GM12872 (cell line): ENCODE results near the gene RGS4.

Source experiments
- TF ChIP-seq, protein P1 (sequence below): IDR thresholded peaks from 3 replicates; pipeline ENCODE4 v1.5.1; 2011; ENCODE audit warnings: low read depth, mild to moderate bottlenecking, low read length, moderate library complexity; ENCODE audit not compliant: insufficient read depth

Gene RGS4

DNA sequence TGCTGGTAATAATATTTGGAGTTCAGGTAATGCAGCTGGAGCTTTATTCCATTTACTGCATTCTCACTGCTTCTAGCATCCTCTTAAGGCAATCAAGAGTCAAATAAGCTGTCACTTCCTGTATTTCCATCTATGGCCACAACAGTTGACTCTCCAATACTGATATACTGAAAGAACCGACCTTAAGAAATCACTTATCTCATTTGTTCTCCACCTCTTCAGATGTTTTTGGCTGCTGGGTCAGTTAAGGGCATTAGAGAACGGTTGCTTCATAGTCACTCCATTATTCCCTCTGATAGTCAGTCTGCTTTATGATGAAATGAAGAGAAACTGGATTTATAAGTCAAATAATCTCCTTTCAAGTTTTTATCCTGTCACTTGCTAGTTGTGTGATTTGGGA is 14.2 kb upstream of the RGS4 start:
- TF ChIP-seq, protein P1, sequence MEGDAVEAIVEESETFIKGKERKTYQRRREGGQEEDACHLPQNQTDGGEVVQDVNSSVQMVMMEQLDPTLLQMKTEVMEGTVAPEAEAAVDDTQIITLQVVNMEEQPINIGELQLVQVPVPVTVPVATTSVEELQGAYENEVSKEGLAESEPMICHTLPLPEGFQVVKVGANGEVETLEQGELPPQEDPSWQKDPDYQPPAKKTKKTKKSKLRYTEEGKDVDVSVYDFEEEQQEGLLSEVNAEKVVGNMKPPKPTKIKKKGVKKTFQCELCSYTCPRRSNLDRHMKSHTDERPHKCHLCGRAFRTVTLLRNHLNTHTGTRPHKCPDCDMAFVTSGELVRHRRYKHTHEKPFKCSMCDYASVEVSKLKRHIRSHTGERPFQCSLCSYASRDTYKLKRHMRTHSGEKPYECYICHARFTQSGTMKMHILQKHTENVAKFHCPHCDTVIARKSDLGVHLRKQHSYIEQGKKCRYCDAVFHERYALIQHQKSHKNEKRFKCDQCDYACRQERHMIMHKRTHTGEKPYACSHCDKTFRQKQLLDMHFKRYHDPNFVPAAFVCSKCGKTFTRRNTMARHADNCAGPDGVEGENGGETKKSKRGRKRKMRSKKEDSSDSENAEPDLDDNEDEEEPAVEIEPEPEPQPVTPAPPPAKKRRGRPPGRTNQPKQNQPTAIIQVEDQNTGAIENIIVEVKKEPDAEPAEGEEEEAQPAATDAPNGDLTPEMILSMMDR: no peak

DNA sequence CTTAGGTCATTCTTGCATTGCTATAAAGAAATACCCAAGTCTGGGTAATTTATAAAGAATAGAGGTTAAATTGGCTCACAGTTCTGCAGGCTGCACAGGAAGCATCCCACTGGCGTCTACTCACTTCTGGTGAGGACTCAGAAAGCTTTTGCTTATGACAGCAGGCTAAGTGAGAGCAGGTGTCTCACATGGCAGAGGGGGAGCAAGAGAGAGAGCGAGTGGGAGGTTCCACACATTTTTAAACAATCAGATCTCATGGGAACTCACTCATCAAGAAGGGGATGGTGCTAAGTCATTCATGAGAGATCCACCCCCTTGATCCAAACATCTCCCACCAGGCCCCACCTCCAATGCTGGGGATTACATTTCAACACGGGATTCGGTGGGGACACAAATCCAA is 13.6 kb upstream of the RGS4 start:
- TF ChIP-seq, protein P1: no peak

DNA sequence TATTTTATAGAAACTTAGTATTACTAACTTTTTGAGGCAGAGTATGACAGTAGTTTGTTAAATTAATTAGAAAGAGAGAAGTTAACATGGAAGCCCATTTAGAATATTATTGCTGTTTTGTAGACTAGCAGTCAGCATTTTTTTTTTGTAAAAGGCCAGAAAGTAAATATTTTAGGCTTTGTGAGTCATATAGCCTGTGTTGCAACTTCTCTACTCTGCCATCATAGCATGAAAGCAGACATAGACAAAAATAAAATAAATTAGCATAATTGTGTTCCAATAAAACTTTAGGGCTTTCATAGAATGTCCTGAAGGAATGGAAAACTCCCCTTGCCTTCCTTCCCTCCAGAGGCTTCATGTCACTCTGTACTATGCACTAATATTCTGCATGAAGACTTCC is 12.3 kb upstream of the RGS4 start:
- TF ChIP-seq, protein P1: no peak

DNA sequence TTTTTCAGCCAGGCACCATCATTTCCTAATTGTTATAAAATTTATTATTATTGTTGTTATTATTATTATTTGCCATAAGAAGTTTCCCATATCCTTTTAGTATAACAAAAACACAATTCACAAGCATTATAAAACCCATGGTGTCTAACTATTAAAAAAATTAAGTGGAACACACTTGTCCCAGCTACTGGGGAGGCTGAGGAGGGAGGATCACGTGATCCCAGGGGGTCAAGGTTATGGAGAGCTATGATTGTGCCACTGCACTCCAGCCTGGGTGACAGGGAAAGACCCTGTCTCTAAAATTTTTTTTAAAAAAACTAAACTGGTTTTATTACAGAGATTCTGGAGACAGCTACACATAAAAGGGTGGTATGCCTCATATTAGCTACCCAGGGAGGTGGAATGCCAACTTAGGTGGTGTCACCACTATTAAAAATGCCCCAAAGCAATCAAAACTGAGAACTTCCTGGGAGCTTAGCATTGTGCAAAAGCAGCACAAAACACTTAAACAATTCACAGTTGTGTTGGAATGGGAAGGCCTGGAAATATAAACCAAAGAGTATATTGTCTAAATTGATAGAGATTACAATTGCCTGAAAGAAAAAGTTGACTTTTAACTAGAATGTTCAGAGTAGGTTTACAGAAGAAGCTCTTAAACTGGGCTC is 8.7 kb upstream of the RGS4 start:
- TF ChIP-seq, protein P1: no peak

DNA sequence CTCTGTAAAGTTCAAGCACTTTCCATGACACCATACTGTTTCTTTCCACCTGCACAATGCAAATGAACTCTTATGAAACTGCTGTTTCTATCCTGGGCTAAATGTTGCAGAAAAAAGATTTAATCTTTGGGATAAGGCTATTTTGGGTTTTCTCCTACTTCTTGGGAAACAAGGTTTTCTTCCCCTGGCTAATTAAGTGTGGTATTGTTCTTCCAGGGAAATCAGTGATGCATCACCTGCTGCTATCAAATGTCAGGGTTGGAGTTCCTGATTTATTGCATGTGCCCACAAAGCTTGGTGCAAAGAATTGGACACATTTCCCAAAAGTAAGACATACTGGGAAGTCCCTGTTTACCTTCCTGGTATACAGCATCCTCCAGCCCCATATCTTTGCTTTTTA is 6.0 kb upstream of the RGS4 start:
- TF ChIP-seq, protein P1: no peak

DNA sequence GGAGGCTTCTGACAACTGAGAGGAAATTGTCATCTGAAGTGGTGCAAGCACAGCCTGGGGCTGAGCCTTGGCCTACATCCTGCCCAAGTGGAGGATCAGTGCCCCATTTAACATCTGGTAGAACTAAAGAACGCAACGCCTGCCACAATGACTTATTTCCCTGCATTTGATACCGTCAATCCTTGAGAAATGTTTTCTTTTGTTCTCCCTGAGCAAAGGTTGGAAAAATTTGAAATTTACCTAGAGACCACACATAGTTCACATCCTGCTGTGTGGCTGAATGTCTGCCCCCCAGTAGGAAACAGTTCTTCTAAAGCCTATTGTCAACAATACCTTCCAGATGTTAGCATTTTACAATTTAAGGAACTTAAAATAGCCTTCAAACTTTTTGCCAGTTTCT is 5.6 kb upstream of the RGS4 start:
- TF ChIP-seq, protein P1: no peak

DNA sequence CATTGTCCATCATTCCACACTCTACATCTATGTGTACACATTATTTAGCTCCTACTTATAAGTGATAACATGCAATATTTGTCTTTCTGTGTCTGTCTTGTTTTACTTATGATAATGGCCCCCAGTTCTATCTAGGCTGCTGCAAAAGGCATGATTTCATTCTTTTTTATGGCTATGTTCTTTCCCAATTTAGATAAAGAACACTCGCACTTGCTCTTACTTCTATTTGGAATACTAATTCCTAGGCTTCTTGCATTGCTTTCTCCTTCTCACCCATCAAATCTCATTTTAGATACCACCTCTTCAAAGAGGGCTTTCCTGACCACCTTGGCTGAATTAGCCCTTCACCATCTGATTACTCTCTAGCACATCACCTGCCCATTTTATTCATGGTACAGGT is 3.0 kb upstream of the RGS4 start:
- TF ChIP-seq, protein P1: no peak
